Neuronal stem cell (in vitro differentiated cells): ENCODE measurements around the gene METRNL.
A peak's percentile ranks its signal among the peaks of the same experiment; 100 is the strongest.

ENCODE experiments used
- DNase-seq: peaks from one replicate; pipeline ENCODE4 v3.0.0-alpha.2; 2013; ENCODE audit warnings: low spot score
- H2AFZ ChIP-seq: one replicate; pipeline ENCODE4 v1.6.1; 2013; ENCODE audit warnings: mild to moderate bottlenecking, low read length, inconsistent platforms
- H2AK5ac ChIP-seq: 2 replicates; pipeline ENCODE4 v1.6.1; 2013; ENCODE audit warnings: low read depth, mild to moderate bottlenecking, inconsistent platforms, low read length, moderate library complexity, mixed read lengths
- H2BK120ac ChIP-seq: 2 replicates; pipeline ENCODE4 v1.6.1; 2013; ENCODE audit warnings: low read depth, mild to moderate bottlenecking, inconsistent platforms, low read length, moderate library complexity, mixed read lengths
- H2BK12ac ChIP-seq: one replicate; pipeline ENCODE4 v1.6.1; 2013; ENCODE audit warnings: low read length, inconsistent platforms
- H2BK15ac ChIP-seq: 2 replicates; pipeline ENCODE4 v1.6.1; 2013; ENCODE audit warnings: mild to moderate bottlenecking, low read length, inconsistent platforms, mixed read lengths
- H2BK5ac ChIP-seq: one replicate; pipeline ENCODE4 v1.6.1; 2013; ENCODE audit warnings: inconsistent platforms, mild to moderate bottlenecking, low read length, moderate library complexity
- H3K14ac ChIP-seq: one replicate; pipeline ENCODE4 v1.6.1; 2013; ENCODE audit warnings: low read length, inconsistent platforms
- H3K18ac ChIP-seq: 2 replicates; pipeline ENCODE4 v1.6.1; 2013; ENCODE audit warnings: low read length, inconsistent platforms
- H3K23ac ChIP-seq: 2 replicates; pipeline ENCODE4 v1.6.1; 2013; ENCODE audit warnings: low read depth, mild to moderate bottlenecking, mixed read lengths, low read length, inconsistent platforms; ENCODE audit not compliant: poor library complexity
- H3K27ac ChIP-seq: replicated peaks from 3 replicates; pipeline ENCODE4 v1.5.1; 2013; ENCODE audit warnings: low read length, inconsistent platforms
- H3K27me3 ChIP-seq, 3 experiments: 2 replicates each; pipeline ENCODE4 v1.6.1; 2013; ENCODE audit warnings: low read length in 3 of 3, mild to moderate bottlenecking in 2 of 3, inconsistent platforms in 1 of 3, low read depth in 1 of 3, mixed read lengths in 1 of 3, moderate library complexity in 1 of 3; ENCODE audit not compliant: control insufficient read depth in 3 of 3, insufficient read depth in 3 of 3
- H3K36me3 ChIP-seq, 2 donors: replicated peaks in 1 of 2; 2 replicates each; pipeline ENCODE4 v1.6.1; 2013; ENCODE audit warnings: low read length in 2 of 2; ENCODE audit not compliant: control insufficient read depth in 2 of 2, insufficient read depth in 2 of 2
- H3K4ac ChIP-seq: 2 replicates; pipeline ENCODE4 v1.6.1; 2013; ENCODE audit warnings: inconsistent platforms, mild to moderate bottlenecking, low read length, moderate library complexity
- H3K4me1 ChIP-seq, 2 donors: 1 replicate in 1 of 2; 2 replicates in 1 of 2; pipeline ENCODE4 v1.6.1; 2013; ENCODE audit warnings: low read length in 2 of 2, low read depth in 1 of 2; ENCODE audit not compliant: control insufficient read depth in 2 of 2, insufficient read depth in 1 of 2
- H3K4me2 ChIP-seq: one replicate; pipeline ENCODE4 v1.6.1; 2013; ENCODE audit warnings: mild to moderate bottlenecking, low read length, inconsistent platforms; ENCODE audit not compliant: insufficient read depth, poor library complexity, severe bottlenecking
- H3K4me3 ChIP-seq, 2 donors: 2 replicates each; pipeline ENCODE4 v1.5.1; 2013; ENCODE audit warnings: low read length in 2 of 2, mild to moderate bottlenecking in 2 of 2, inconsistent platforms in 1 of 2, moderate library complexity in 1 of 2
- H3K79me1 ChIP-seq: one replicate; pipeline ENCODE4 v1.6.1; 2013; ENCODE audit warnings: low read depth, mild to moderate bottlenecking, inconsistent platforms, low read length, moderate library complexity
- H3K9ac ChIP-seq: one replicate; pipeline ENCODE4 v1.6.1; 2013; ENCODE audit warnings: mild to moderate bottlenecking, low read depth, low read length, inconsistent platforms; ENCODE audit not compliant: poor library complexity
- H3K9me3 ChIP-seq, 2 donors: replicated peaks in 1 of 2; 2 replicates each; pipeline versions ENCODE3 to v1.6.1; 2013; ENCODE audit warnings: low read length in 2 of 2, mild to moderate bottlenecking in 2 of 2, inconsistent platforms in 1 of 2, low read depth in 1 of 2, mixed read lengths in 1 of 2, moderate library complexity in 1 of 2; ENCODE audit not compliant: control insufficient read depth in 2 of 2, insufficient read depth in 1 of 2
- H4K8ac ChIP-seq: one replicate; pipeline ENCODE4 v1.6.1; 2013; ENCODE audit warnings: low read depth, mild to moderate bottlenecking, inconsistent platforms, low read length, moderate library complexity
- H4K91ac ChIP-seq: one replicate; pipeline ENCODE4 v1.6.1; 2013; ENCODE audit warnings: low read length, low read depth, mild to moderate bottlenecking, inconsistent platforms; ENCODE audit not compliant: poor library complexity
- WGBS, 2 donors: extraction: QIAGEN DNeasy Blood & Tissue Kit; methylation state at CpG; one replicate each; pipeline ENCODE4 v1.1.7; 2013; ENCODE audit warnings: missing lambda C conversion rate in 2 of 2, mixed read lengths in 1 of 2; ENCODE audit not compliant: insufficient read length in 2 of 2, insufficient replicate concordance in 1 of 2; ENCODE audit errors: extremely low coverage in 2 of 2; 5-methylcytosine and 5-hydroxymethylcytosine counted together

METRNL gene

DNA sequence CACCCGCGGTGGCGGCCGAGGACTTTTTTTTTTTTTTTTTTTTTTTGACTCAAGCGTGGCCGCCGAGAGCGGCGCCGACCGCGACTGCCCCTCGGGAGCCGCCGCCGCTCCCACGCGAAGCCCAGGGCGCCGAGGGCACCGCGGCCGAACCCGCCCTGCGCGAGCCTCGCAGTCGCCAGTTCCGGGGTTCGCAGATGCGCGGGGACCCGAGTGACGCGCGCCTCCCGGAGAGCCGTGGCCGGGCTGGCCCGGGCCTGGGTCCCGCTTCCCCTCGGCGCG, 1.1 kb downstream of the METRNL start:
- no CpG with 5 or more reads among the region's 44 CpGs for WGBS, 2 donors
- H4K8ac ChIP-seq: no peak overlapping the region

DNA sequence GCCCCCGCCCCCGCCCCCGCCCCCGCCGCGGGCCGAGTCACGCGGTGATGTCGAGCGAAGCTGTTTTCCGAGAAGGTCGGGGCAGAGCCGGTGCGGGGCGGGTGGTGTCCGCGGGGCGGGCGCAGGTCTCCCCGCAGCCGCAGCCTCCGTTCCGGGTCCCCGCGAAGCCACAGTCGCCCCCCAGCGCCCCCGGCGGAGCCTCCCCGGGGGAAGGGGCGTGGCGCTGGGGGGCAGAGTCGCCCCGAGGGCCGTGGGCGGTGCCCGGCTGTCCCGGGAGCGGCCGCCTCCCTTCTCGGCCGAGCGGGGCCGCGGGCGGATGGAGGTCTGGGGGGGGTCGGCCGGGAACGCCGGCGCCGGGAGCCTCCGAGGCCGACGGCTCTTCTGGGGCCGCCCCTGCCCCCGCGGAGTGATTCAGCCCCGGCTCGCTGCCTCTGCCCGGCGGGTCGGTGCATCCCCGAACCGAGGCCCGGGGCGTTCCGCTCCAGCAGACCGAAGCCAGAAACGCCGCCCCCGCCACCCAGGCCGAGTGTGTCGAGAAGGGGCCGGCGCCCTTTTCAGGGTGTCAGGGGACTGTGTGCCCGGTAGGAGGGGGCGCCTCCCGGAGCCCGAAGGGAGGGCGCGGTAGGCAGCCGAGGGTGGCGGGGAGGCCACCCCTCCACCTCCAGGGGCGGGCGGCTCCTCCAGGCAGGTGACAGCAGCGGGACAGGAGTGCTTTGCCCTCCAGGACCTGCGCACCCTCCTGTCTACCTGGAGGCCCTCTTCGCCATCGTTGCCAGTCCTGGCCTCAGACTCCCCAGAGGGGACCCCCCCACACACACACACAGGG, 1.7 kb downstream of the METRNL start:
- Histone ChIP-seq H3K4me3 (peak overlapping the region; percentile 58 to 87), H2BK12ac (no peak overlapping the region), H3K9ac (peak overlapping the region; percentile 77), H3K4me2 (peak overlapping the region; percentile 83), H3K9me3 (peaks cover 0 to 3% of the 10 kb centered on the region in 2 donors), H3K18ac (peak overlapping the region; percentile 83), H3K27ac (no peak overlapping the region), H3K23ac (peak overlapping the region; percentile 91), H4K8ac (no peak overlapping the region), H3K79me1 (peaks cover 17% of the 10 kb centered on the region), H2AFZ (peak overlapping the region; percentile 79), H2AK5ac (peak overlapping the region; percentile 75), H3K14ac (peak overlapping the region; percentile 56), H2BK120ac (no peak overlapping the region), H2BK5ac (no peak overlapping the region), H3K4me1 (peaks cover 8 to 15% of the 10 kb centered on the region in 2 donors), H3K4ac (no peak overlapping the region), H2BK15ac (no peak overlapping the region), H4K91ac (no peak overlapping the region), H3K36me3 (peaks cover 0 to 16% of the 10 kb centered on the region in 2 donors), H3K27me3 (peaks cover 13 to 43% (median 31%) of the 10 kb centered on the region in 3 experiments)
- no CpG with 5 or more reads among the region's 91 CpGs for WGBS, 2 donors
- no peak for DNase-seq

More for the DNA sequence above, 1.1 kb downstream of the METRNL start:
- Histone ChIP-seq H3K18ac (peak overlapping the region; percentile 83), H2BK15ac (no peak overlapping the region), H2BK120ac (no peak overlapping the region), H3K4me3 (peak overlapping the region; percentile 58 to 87), H3K14ac (no peak overlapping the region), H3K27me3 (peaks cover 13 to 45% (median 35%) of the 10 kb centered on the region in 3 experiments), H3K4ac (no peak overlapping the region), H2AK5ac (no peak overlapping the region), H3K9me3 (peaks cover 0 to 3% of the 10 kb centered on the region in 2 donors), H3K36me3 (peaks cover 0 to 10% of the 10 kb centered on the region in 2 donors), H3K23ac (no peak overlapping the region), H4K91ac (no peak overlapping the region), H2AFZ (peak overlapping the region; percentile 79), H3K9ac (peak overlapping the region; percentile 77), H3K4me2 (peak overlapping the region; percentile 83), H3K27ac (no peak overlapping the region), H2BK5ac (no peak overlapping the region), H3K4me1 (peaks cover 8 to 15% of the 10 kb centered on the region in 2 donors), H2BK12ac (no peak overlapping the region), H3K79me1 (peaks cover 17% of the 10 kb centered on the region)
- DNase-seq: no peak

DNA sequence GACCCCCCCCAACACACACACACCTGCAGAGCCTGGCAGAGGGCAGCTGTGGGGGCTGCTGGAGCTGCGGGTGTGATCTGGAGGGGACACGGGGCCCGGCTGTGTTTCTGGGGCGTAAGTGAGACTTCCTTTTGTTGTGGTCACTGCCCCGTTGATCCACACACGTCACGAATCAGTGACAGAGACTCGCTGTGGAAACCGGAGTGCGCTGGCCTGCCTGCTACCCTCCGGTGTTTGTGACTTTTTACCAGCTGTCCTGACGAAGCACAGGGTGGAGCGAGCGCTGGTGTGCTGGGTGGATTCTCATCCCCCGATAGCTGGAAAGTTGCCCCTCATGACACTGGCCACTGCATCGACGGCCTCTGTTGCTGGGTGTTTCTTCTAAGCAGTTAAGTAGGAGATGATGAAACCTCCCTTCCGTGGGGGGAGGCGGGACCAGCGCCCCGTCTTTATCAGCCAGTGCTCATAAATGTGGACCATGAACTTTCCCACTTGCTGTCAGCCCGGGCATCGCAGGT, 2.3 kb downstream of the METRNL start:
- Histone ChIP-seq H3K27me3 (peaks cover 13 to 39% (median 24%) of the 10 kb centered on the region in 3 experiments), H2BK15ac (no peak overlapping the region), H3K4me2 (peak overlapping the region; percentile 26), H3K36me3 (peaks cover 0 to 22% of the 10 kb centered on the region in 2 donors), H3K4ac (no peak overlapping the region), H2AK5ac (peak overlapping the region; percentile 75), H2BK12ac (no peak overlapping the region), H4K8ac (no peak overlapping the region), H3K4me1 (peaks cover 8 to 15% of the 10 kb centered on the region in 2 donors), H3K18ac (peak overlapping the region; percentile 83), H3K79me1 (peaks cover 17% of the 10 kb centered on the region), H2AFZ (no peak overlapping the region), H3K27ac (no peak overlapping the region), H3K4me3 (peak overlapping the region; percentile 58 to 87), H3K23ac (peak overlapping the region; percentile 93), H4K91ac (no peak overlapping the region), H3K9ac (no peak overlapping the region), H3K9me3 (no peaks in the 10 kb centered on the region), H3K14ac (peak overlapping the region; percentile 56), H2BK5ac (no peak overlapping the region), H2BK120ac (no peak overlapping the region)
- DNase-seq: no peak
- WGBS, 2 donors: no CpG with 5 or more reads among the region's 23 CpGs

DNA sequence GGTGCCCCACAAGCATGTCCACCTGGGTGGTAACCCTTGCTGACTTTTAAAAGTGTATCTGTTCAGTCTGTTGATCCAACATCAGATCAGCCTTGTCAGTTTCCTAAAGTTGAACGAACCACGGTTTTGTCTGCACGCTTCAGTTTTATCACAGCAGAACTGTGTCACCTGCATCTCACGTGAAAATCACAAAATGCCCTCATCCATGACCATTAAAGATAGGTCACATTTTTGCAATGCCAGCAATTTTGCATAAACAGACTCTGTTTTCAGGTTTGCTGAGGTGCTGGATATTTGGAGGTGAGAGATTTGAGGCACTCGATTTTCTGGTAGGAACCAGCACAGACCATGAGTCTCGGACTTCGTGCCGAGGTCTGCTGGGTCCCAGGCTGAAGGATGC, 3.0 kb downstream of the METRNL start:
- Histone ChIP-seq H3K79me1 (peaks cover 17% of the 10 kb centered on the region), H2BK5ac (no peak overlapping the region), H3K27ac (no peak overlapping the region), H3K18ac (no peak overlapping the region), H2AFZ (no peak overlapping the region), H3K9ac (no peak overlapping the region), H2BK120ac (no peak overlapping the region), H3K9me3 (no peaks in the 10 kb centered on the region), H4K8ac (no peak overlapping the region), H3K27me3 (peaks cover 13 to 32% (median 17%) of the 10 kb centered on the region in 3 experiments), H3K4me2 (no peak overlapping the region), H2AK5ac (no peak overlapping the region), H4K91ac (no peak overlapping the region), H3K4ac (no peak overlapping the region), H3K4me1 (peaks cover 8 to 15% of the 10 kb centered on the region in 2 donors), H3K14ac (no peak overlapping the region), H3K23ac (no peak overlapping the region), H2BK15ac (no peak overlapping the region), H2BK12ac (no peak overlapping the region), H3K4me3 (no peak overlapping the region), H3K36me3 (peaks cover 0 to 25% of the 10 kb centered on the region in 2 donors)
- no CpG with 5 or more reads among the region's 8 CpGs for WGBS, 2 donors
- no peak for DNase-seq
